GM12892 (cell line): Measurements from ENCODE around the gene SACS.

ENCODE experiments used
- DNase-seq: peaks from one replicate; pipeline ENCODE4 v3.0.0; 2011; ENCODE audit not compliant: insufficient read length
- FAIRE-seq: peaks from 2 replicates; lab custom pipeline; 2011; peaks lifted over from hg19 to GRCh38; lab: Jason Lieb, UNC
- POLR2A ChIP-seq: IDR thresholded peaks from 2 replicates; pipeline ENCODE4 v1.6.1; 2011; ENCODE audit warnings: low read depth, low read length, control low read depth
- POLR2AphosphoS5 ChIP-seq: IDR thresholded peaks from 2 replicates; pipeline ENCODE4 v1.6.1; 2011; ENCODE audit warnings: low read depth, low read length, control low read depth
- TAF1 ChIP-seq: IDR thresholded peaks from 2 replicates; pipeline ENCODE4 v1.6.1; 2011; ENCODE audit warnings: low read depth, mild to moderate bottlenecking, control low read depth, low read length, borderline replicate concordance

The SACS gene

GRCh38 chr13:23348262-23349127 lies 85.0 kb downstream of the SACS start:
- TF ChIP-seq POLR2AphosphoS5 = no peak
- no peak for TF ChIP-seq POLR2A
- TF ChIP-seq TAF1 = no peak
- DNase-seq = no peak
- FAIRE-seq = no peak

- FAIRE-seq = no peak
- TF ChIP-seq POLR2AphosphoS5 (no peak), TAF1 (no peak), POLR2A (no peak)
- DNase-seq = no peak
Observed at GRCh38 chr13:23347601-23348000, 85.9 kb downstream of the SACS start.

- no peak for FAIRE-seq
- DNase-seq = no peak
- no peak for TF ChIP-seq POLR2A
- no peak for TF ChIP-seq TAF1
- no peak for TF ChIP-seq POLR2AphosphoS5
Observed at GRCh38 chr13:23344931-23345595, 88.4 kb downstream of the SACS start.

GRCh38 chr13:23339225-23339624 lies 94.3 kb downstream of the SACS start:
- DNase-seq = no peak
- TF ChIP-seq POLR2AphosphoS5 = no peak
- no peak for TF ChIP-seq TAF1
- TF ChIP-seq POLR2A = no peak
- FAIRE-seq = no peak

DNA sequence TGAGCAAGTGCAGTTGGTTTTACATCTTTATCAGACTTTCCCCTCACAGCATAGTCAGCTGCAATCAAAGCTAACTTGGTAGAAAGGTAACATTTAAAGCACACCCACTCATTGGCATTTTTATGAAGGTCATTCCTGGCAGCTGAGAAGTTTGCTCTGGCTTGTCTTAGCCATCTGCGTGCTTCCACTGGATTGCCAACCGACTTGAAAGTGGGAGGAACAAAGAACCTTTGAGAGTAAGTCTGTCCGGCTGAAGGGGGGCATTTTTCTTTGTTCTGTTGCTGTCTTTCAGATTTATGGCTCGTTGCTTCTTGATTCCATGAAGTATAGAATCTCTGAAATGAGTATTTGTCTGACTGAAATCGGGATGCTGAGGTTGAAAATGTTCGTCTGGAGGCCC lies 103.1 kb downstream of the SACS start:
- TF ChIP-seq POLR2AphosphoS5 (no peak), TAF1 (no peak), POLR2A (no peak)
- no peak for DNase-seq
- FAIRE-seq = peak; percentile 5

DNA sequence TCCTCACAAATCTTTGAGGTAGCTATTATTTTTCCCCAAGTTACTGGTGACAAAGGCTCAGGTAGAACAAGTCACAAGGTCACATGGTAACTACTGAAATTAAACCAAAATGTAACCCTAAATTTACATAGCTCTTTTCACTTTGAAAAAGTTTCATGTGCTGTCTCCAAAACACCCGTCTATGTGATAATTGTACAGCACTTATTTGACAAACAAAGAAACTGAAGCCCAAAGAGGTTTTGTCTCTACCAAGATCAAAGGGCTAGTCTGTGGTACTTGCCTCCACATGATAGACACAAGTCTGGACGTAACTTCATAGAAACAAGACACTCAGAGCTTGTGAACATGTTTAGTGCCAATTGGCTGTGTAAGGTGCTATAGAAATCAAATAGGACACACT lies 108.3 kb downstream of the SACS start:
- TF ChIP-seq POLR2AphosphoS5 = no peak
- no peak for TF ChIP-seq TAF1
- TF ChIP-seq POLR2A = no peak
- DNase-seq (no peak), FAIRE-seq (no peak)

DNA sequence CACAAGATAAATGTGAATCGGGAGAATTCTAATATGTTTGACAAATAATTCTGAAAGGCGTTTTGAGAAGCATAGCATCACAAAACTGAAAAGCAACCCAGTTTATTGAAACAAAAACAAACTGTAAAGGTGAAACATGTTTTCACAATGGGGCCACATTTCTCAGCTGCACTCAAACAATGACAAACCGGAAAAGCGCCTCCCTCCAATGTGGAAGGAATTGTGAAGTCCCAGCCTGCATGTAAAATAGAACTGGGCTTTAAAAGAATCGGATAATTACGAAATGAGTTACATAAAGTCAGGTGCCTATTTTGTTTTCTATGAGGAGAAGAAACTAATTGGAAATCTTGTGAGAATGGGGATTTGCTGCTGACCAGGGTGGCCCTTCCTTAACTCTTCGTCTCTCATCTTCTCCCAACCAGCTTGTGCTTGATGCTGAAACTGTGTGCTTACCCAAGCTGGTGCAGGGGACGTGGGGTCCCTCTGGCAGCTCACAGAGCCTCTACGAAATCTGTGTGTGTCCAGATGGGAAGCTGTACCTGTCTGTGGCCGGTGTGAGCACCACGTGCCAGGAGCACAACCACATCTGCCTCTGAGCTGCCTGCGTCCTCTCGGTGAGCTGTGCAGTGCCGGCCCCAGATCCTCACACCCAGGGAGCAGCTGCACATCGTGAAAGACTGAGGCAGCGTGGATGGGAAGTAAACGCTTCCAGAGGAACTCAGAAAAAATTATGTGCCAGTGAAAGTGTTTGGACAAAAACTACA lies 109.4 kb downstream of the SACS start:
- TF ChIP-seq POLR2AphosphoS5 = no peak
- DNase-seq (no peak), FAIRE-seq (no peak)

DNA sequence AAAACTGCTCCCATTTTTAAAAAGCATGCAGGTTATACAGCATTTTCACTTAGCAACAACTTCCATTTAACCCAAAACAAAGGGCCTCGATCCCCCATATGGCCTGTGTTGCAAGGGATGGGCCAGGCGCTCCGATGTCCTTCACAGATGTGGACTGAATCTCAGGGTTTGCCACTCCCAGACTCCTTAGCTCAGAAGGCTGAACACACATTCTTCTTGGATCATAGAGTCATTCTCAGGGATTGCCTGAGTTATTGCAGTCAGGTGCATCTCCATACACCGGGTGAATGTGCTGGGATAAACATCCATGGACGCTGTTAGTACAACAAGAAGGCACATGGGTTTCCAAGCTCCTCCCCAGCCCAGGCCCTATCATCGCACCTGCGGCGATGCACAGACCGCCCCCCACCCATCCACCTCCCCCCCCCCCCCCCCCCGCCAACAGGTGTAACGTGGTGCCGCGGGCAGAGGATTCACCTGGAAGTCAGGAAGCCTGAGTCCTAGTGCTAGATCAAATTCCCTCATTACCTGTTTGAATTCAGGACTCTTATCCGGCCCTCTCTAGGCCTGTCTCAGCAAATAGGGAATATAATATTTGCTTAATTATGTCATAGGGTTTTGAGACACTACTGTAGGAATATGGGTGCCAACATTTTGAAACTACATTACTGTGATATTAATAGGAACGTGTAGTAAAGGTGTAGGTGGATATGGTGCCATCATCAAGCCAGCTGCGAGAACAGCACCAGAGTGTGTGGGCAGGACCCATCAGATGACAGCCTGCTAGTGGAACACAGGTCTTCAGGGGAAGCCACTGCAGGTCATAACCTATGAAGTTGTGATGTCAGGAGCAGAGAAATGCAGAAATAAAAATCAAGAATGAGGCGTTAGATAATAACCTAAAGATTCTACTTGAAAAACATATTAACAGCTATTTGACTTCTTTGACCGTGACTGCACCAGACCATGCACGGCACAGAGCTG lies 110.9 kb downstream of the SACS start:
- TF ChIP-seq POLR2A (no peak), POLR2AphosphoS5 (no peak), TAF1 (no peak)
- DNase-seq = no peak
- no peak for FAIRE-seq

DNA sequence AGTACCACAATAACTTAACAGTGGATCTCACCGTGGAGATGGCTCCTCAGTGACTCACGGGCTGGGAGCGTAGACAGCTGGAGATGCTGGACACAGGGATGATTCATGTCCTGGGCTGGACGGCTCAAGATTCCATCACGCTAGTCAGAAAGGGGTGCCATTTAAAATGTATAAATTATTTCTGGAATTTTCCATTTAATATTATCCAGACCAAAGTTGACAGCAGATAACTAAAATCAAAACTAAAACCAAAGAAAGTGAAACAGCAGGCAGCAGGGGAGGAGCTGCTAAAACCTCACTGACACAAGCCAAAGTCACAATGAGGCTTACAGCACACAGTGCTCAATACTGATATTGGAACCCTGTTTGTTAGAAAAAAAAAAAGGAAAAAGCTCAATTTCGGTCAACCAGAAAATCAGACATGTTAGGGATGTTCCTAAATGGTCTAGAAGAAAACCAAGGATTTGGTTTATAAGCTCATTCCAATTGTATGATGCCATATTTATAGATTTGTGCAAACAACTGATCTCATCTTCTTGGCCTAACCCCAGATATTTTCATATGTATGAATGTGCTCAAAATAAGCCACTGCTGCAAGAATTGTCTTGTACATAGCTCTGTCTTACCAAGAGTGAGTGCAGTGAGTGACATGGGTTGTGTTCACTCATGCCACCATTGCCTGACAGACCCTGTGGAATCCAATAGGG lies 111.8 kb downstream of the SACS start:
- TF ChIP-seq POLR2AphosphoS5 (no peak), TAF1 (no peak), POLR2A (no peak)
- FAIRE-seq = no peak

GRCh38 chr13:23320926-23321534 lies 112.5 kb downstream of the SACS start:
- DNase-seq (no peak), FAIRE-seq (no peak)
- TF ChIP-seq POLR2AphosphoS5 (no peak), POLR2A (no peak), TAF1 (no peak)

More for the DNA sequence above, 111.8 kb downstream of the SACS start:
- DNase-seq = no peak
